AG10803 (cell line): ENCODE measurements around the gene MAPK1.

Experiments
- DNase-seq: peaks from one replicate; pipeline ENCODE4 v3.0.0; 2010; ENCODE audit warnings: low read depth
- H3K4me3 ChIP-seq: 2 replicates; pipeline ENCODE4 v1.5.1; 2011; ENCODE audit warnings: mild to moderate bottlenecking, low read length, control low read depth
- CTCF ChIP-seq: conservative IDR thresholded peaks from 2 replicates; pipeline ENCODE4 v1.5.1; 2011; ENCODE audit warnings: mild to moderate bottlenecking, low read length, control low read depth, inconsistent platforms

Gene MAPK1

GRCh38 chr22:21759646-21760376 lies 107.6 kb downstream of the MAPK1 start:
- no peak for DNase-seq
- no peak for TF ChIP-seq CTCF
- no peak overlapping the region for H3K4me3 ChIP-seq

GRCh38 chr22:21759093-21759492 lies 108.4 kb downstream of the MAPK1 start:
- no peak for DNase-seq
- H3K4me3 ChIP-seq, result no peak overlapping the region
- TF ChIP-seq CTCF, result no peak

DNA sequence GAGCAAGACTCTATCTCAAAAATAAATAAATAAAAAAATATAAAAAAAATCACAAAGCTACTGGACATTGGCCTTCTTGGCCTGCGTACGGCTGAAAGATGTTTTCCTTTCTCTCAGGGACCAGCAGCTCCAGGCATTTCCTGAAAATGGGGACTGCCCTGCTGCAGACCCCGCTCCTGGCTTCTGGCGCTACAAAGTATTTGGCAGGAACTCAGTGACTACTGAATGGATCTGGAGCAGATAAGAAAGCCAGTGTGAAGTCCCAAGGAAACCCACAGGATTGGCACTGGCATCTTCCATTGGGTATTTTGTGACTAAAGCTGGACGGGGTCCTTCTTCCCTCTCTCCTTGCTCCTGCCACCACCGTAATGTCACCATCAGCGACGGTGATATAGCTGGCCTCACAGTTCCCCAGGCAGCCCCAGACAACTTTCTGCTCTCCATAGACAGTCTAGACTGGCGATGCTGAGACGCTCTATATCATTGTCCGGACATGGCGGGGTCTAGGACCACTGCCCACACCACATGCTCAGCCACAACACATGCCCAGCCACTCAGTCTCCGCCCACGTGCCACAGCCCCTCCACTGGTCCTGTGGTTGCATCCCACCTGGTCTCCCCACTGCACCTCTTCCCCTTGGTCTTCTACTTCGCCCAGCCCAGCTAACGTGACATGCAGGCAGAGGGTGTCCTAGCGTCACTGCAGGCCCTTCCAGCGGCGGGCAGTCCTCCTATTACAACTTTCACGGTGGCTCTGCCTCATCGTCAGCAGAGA lies 109.2 kb downstream of the MAPK1 start:
- no peak for DNase-seq
- TF ChIP-seq CTCF, result no peak
- no peak overlapping the region for H3K4me3 ChIP-seq

- no peak for TF ChIP-seq CTCF
- DNase-seq, result peak; percentile 58
- H3K4me3 ChIP-seq, result no peak overlapping the region
Measured at GRCh38 chr22:21755851-21756284, 111.6 kb downstream of the MAPK1 start.

DNA sequence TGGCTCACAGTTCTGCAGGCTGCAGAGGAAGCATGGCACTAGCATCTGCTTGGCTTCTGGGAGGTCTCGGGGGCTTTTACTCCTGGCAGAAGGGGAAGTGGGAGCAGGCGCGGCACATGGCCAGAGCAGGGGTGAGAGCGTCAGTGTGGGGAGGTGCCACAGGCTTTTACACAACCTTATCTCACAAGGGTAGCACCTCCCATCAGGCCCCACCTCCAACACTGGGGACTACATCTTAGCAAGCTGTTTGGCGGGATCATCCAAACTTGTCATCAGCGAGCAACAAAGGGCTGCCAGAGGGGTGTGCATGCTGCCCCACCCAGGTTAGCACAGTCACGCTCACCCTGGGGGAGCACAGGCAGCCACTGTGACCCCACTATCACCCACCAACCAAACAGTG lies 112.9 kb downstream of the MAPK1 start:
- H3K4me3 ChIP-seq, result no peak overlapping the region
- TF ChIP-seq CTCF, result no peak
- DNase-seq, result peak; percentile 8

GRCh38 chr22:21753374-21754111 lies 113.9 kb downstream of the MAPK1 start:
- no peak overlapping the region for H3K4me3 ChIP-seq
- DNase-seq, result no peak
- no peak for TF ChIP-seq CTCF
